Breast epithelium (tissue), 3 donors: ENCODE measurements around the gene PML.

Experiments used
- CTCF ChIP-seq, 3 donors: fragments of 450-650 bp; IDR thresholded peaks; one replicate each; pipeline ENCODE4 v1.5.1; 2016 to 2017; ENCODE audit warnings: antibody characterized with exemption in 3 of 3, mild to moderate bottlenecking in 3 of 3, moderate library complexity in 3 of 3
- POLR2A ChIP-seq: fragments of 450-650 bp; IDR thresholded peaks from one replicate; pipeline ENCODE4 v1.6.1; 2016; ENCODE audit warnings: antibody characterized with exemption, mild to moderate bottlenecking, moderate library complexity
- POLR2AphosphoS5 ChIP-seq, 3 donors: sonication (generic); formaldehyde crosslinking; IDR thresholded peaks; one replicate each; pipeline ENCODE4 v1.6.1; 2017; ENCODE audit warnings: antibody characterized with exemption in 3 of 3

GRCh38 chr15:74043425-74044266, 49.1 kb downstream of the PML start:
- TF ChIP-seq CTCF (IDR thresholded peaks at IDR 0.05) (no peak), POLR2A (no peak), POLR2AphosphoS5 (IDR thresholded peaks at IDR 0.05) (no peak)
